NCI-H1105 (cell line): Measurements from ENCODE around the gene ZDHHC14.
A peak's percentile ranks its signal among the peaks of the same experiment; 100 is the strongest.

Experiments used
- DNase-seq: peaks from one replicate; lab custom pipeline; 2025; lab: John Stamatoyannopoulos, UW

Gene ZDHHC14

DNA sequence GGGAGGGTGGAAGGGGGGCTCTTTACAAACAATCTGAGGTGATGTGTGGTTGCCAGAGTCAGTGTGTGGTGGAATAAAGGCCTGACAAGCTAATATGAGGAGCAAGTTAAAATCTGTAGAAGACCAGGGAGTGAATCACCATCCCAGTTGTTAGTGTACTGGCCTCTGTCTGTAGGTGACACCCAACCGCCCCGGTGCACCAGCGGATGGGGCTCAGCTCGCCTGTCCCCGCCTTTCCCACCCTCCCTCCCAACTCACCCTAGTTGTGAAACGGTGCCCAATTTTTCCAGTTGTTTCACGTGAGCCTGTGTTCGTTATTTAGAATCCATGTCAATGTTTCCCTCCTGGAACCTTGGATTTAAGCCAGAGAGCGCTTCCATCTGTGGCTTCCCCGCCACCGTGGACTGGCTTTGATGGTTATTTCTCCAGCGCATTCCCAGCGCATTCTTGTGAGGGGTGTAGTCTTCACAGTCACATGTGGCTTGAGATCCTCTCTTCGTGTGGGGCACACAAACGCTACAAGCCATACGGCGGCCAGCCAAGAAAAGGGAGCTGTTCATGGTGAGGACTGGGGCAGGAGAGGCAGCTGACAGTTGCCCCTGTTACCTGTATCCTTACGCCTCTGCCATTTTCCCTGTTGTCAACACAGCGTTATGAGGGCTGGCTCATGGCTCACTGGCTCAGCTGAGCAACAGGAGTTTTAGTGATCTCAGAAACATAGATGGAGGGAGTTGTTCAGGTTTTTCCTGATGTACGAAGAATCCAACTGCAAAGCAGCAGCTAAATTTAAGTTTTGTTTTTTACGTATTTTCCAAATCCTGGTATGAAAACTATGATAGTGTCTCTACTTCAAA, 137.6 kb downstream of the ZDHHC14 start:
- no peak for DNase-seq

DNA sequence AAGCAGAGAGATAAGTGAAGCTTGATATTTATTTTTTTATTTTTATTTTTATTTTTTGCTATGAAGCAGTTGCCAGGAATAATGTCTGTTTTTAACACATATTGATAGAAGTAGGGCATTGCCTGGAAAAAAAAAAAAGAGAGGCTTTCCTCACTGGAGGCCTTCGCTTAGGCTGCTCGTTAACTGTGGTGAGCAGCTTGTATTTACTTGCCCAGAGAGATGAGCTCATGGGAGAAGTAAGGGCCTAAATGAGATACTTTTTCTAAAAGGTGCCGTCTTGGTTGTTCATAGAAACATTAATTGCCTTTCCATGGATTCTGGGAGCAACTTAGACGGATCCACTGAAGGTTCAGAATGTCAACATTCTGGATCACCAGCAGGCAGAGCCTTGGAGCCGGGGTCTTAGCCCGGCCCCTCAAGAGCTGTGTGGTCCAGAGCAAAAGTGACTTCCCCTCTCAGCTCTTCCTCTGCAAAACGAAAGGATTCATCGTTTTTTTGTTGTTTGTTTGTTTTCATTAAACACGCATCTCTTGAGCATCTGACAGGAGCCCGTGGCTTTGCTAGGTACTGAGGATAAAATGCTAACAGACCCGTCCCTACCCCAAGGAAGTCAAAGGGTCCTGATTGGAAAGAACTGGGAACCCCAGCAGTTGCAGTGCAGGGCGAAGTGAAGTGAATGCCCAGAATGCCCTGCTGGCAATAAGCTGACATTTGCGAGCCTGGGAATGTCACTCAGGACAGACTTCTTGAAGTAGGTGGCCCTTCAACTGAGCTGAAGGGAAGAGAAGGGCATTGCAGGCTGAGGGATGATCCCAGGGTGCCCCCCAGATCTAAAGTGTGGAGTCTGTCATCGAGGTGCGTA, 138.5 kb downstream of the ZDHHC14 start:
- DNase-seq: no peak

DNA sequence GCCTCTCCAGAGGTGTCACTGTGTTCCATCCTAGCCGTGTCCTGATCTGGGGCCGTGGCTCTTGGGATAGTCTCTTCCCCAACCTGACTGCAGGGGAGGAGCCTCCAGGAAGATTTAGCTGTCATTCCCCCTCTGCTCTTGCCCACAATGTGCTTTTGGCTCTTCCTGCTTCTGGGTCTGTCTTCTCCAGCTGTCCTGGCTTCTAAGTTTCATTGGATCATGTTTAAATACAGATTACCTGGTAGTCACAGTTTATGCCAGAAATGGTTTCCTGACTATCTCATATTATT, 139.1 kb downstream of the ZDHHC14 start:
- DNase-seq: no peak

DNA sequence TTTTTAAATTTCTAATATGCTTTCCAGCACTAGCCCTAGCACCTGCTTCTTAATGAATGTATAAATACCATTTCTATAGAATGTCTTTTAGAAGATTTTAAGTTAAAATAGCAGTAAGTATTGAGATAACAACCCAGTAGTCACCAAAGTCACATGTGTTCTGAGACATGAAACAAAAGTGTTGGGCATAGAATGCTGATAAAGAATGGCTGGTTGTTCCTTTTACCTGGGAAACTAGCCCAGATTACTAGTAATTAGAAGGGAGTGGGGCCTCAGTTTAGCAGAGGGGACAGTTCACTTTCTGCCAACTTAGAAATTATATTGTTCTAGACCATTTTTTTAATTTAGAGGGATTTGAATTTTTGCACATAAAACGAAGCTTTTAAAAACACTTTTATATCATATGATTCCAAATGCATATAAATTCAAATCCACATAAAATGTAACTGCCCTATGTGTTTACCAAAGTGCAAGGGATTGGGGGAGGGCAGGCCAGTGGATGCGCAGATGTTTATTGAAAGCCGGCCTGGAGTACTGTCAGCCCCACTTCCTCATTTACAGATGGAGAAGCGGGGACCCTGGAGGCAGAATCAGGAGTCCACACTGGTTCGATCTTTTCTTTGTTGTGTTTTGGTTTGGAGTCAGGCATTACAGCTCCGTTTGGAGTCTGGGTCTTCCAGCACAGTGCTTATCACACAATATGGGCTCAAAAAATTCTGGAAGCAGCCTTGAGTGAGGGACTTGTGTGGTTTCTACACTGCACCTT, 139.8 kb downstream of the ZDHHC14 start:
- no peak for DNase-seq

DNA sequence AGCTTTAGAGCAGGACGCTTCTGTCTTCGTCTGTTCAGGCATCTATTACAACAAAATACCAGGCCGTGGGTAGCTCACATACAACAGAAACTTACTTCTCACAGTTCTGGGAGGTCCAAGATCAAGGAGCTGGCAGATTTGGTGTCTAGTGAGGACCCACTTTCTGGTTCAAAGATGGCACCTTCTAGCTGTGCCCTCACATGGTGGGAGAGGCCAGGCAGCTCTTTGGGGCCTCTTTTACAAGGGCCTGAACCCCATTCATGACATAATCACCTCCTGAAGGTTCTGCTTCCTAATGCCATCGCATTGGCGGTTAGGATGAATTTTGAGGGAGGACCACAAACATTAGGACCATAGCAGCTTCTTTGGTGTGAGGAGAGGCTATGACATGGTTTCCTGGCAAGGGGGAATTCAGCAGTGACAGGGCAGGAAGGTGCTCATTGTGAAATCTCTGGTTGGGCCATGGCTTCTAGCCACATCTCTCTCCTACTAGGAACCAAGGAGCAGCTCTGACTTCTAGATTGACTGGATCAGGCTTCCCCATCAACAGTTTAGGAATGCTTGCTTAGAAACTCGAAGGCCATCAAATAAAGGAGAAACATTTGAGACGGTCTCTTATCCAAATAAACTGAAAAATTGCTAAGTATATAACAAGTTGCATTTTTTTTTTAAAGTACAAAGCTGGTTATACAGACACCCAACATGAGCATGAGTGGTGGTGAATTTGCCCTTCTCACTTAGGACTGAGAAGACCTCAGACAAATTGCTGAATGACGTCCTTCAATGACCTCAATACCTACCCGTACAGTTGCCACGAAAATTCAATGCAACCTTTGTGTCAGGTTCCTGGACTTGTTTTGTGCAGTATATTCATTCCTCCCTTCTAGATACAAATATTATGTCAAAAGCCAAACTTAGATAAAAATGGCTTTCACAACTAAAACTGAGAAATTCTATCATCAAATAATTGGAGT, 140.7 kb downstream of the ZDHHC14 start:
- no peak for DNase-seq

DNA sequence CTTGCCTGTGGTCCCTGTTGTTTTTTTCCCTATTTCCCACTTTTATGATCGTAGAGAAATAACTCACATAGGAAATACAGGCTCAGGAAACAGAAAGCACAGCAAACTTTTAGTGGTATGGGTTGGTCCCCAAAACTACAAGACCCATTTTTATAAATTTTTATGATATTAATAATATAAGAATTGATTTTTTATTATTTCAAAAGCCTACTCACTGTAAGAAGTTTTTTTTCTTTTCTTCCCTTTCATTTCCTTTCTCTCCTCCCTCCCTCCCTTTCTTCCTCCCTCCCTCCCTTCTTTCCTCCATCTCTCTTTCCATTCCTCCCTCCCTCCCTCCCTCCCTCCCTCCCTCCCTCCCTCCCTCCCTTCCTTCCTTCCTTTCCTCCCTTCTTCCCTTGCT, 141.5 kb downstream of the ZDHHC14 start:
- DNase-seq: no peak

DNA sequence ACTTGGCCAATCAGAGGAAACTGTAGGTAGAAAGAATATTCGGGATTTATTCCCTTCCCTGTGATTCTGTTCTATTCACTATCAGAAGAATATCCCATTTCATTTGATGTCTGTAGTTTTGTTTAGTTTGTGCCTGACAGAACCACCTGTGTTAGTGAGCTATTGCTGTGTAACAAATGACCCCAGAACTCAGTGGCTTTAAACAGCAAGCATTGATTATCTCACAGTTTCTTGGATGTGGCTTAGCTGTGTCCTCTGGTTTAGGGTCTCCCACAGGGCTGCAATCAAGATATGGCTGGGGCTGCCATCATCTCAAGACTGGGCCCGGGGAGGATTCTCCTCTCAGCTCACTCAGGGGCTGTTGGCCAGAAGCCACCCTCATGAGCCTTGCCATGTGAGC, 143.7 kb downstream of the ZDHHC14 start:
- no peak for DNase-seq

DNA sequence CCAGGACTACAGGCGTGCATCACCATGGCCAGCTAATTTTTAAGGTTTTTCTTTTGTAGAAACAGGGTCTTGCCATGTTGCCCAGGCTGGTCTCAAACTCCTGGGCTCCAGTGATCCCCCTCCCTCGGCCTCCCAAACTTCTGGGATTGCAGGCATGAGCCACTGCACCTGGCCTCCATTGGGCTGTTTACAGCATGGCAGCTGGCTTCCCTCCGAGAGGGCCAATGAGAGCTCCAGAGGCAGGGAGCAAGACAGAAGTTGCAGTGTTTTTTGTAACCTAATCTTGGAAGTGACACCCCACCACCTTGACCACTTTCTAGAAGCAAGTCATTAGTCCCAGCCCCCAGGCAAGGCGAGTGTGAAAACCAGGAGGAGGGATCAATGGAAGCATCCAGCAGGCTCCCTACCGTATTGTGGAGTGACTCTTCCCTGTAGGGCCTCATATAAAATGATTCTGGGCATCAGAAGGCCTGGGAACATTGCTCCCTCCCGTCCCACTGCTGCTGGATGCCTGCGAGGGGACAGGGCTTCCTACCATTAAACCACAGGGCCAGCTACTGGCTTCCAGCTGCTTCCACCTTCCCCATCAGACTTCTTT, 144.4 kb downstream of the ZDHHC14 start:
- DNase-seq: no peak

DNA sequence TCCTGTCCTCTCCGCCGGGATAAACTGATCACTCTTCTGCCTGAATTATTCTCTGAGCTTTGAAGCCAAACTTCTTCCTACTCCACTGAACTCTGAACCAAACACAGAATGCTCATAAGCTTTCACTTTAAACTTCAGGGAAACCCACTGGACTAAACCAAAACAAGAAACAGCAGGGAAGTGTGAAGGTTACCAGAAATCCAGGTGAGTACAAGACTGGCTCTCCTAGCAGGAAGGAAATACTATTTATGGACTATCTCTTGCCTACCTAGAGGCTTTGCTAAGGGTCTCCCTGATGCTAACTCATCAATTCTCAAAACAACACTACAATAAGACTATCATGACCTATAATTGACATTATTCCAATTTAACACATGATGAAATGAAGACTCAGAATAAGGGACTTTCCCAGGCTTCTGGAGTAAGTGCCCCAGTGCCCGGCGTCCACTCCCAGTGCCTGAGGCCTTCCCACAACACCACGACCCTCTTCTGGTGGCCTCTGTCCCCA, 145.0 kb downstream of the ZDHHC14 start:
- no peak for DNase-seq

DNA sequence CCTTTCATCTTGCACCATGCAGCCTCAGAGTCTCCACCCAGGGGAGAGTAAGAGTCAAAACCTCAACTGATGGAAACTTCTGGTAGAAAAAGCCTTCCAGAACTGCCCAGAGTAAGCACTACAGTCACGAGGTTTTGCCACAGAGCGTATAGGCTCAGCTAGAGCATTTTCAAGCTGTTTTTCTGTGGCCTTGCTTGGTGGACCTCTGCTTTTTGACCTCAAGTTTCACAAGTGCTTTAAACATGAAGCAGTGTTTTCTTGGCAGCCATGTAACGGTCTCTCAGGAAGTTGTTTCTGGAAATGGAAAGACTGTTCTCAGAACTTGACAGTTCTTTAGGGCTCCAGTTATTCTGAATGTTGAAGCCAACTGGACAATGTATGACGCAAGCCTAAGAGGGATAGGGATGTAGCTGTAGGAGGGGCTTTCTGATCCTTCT, 146.5 kb downstream of the ZDHHC14 start:
- DNase-seq: no peak

DNA sequence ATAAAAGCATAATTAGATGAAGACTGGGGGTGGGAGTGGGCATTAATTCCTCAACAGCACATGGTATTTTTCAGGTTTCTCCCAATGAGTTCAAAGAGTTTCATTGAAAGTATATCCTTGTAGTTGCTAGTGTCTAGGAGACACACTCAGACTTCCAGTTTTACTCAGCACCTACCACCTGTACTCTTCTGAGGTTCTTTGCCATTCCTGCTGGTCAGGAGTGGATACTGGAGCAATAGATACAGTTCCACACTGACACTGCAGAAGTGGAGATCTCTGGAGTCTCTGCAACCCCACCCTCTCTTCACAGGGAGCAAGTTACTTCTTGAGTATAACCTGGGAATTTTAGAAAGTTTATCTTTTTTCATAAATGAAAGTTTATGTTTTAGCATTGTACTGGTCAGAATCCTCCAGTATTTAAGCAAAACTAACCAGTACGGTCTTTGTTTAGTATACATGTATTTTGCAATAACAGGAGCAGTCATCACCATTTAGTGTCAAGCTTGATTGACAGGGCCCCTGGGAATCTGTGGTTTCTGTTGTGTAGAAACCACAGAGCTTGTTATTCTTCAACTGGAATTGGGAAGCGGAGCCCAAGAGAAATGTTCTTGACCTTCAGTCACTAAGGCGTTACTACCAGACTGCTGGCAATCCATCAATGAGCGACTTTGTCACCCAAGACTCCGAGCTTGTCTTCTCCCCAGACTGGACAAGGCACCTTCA, 148.1 kb downstream of the ZDHHC14 start:
- no peak for DNase-seq

DNA sequence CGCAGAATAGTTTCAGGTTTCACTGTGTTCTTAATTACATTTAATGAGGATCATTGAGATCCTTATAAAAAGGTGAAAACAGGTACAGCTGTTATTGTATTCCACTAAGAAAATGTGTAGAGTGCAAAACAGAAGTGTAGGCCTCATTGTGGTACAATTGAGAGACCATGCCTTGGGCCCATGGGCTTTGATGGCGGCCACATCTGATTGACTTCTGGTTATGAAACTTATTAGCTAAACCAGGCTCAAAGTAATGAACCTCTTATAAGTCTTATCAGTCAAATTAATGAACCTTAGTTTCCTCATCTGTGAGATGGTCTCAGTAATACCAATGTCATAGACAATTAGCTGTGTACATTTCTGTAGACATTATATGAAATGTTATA, 148.7 kb downstream of the ZDHHC14 start:
- no peak for DNase-seq

DNA sequence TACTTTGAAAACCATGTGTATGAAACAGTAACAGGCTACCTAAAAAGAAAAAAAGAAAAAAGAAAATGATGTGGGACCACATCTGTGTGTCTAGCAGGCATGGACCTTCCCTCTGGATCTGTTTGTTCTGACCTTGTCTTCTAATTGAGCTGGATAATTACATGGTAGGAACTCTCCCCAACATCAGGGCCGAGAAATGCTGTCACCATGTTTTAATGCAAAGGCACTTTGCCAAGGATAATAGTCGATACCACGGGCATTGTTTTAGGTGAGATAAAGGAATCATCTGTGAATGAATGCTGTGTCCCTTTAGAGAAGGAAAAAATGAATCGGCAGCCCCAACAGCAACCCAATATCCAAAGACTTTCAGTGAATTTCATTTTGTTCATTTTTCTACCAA, 149.1 kb downstream of the ZDHHC14 start:
- peak; percentile 37 for DNase-seq

DNA sequence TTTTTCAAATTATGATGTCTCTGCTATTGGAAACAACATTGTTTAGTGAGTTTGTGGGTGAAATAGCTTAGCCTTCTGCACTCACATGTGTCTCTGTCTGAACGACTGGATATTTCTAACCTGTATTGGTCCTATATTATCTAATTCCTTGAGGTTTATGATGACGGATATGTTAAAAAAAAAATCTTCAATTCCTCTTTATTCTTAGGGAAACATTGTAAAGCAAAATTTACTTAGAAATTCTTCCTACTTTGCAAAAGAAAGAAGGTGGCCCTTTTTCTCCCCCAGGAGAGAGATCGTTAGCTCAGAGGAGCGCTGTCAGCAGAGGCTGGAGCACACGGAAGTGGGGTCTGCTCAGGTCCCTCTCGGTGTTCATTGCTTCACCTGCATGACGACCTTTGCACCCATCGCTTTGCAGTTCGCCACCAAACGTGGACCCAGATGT, 149.8 kb downstream of the ZDHHC14 start:
- no peak for DNase-seq

DNA sequence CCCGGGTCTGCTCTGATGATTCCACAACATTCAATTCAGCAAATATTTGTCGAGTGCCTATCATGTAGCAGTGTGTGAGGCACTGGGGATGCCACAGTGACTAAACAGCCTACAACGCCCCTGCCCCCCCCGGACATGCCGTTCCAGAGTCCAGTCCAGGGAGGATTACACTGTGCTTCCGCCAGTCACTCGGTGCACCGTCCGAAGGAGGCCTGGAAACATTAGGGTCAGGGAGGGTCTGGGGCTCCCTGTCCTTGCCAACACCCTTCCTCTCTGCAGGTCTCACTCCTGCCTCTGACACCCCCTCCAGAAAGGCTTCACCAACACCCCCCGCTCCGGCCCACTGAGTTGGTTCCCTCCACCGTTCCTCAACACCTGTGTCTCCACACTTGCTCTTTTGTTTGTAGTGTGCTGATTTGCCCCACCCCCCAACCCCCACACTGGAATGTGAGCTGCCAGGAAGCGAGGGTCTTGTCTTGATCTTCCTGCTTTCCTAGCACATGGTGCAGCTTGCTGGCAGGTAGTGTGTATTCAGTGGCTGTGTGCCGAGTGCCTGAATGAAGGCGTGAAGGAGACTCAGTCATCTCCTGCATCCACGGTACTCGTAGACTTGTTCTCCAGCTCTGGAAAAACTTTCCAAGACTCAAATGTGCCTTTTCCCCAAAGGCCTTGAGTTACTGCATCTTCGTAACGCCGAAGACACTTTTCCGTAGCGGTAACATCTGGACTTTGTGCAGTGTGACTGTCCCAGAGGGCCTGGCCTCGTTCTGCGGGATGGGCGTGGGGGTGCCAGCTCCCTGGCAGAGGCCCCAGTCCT, 150.4 kb downstream of the ZDHHC14 start:
- DNase-seq: no peak

DNA sequence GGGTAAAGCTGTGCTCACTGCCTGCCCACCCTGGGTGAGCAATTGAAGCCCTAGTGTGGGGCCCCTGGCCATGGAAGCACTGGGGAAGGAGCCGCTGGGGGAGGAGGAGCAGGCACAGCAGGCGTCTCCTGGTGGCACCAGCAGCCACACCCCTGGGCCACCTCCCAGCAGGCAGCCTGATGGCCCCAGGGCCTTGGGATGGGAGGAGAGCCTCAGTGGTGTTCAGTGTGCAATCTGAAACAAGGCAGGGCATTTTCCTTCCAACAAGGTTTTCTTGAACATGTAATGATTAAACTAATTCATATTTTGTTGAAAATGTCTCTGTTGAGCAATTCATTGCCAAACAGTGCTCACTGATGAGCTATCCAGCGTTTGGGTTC, 151.0 kb downstream of the ZDHHC14 start:
- no peak for DNase-seq

DNA sequence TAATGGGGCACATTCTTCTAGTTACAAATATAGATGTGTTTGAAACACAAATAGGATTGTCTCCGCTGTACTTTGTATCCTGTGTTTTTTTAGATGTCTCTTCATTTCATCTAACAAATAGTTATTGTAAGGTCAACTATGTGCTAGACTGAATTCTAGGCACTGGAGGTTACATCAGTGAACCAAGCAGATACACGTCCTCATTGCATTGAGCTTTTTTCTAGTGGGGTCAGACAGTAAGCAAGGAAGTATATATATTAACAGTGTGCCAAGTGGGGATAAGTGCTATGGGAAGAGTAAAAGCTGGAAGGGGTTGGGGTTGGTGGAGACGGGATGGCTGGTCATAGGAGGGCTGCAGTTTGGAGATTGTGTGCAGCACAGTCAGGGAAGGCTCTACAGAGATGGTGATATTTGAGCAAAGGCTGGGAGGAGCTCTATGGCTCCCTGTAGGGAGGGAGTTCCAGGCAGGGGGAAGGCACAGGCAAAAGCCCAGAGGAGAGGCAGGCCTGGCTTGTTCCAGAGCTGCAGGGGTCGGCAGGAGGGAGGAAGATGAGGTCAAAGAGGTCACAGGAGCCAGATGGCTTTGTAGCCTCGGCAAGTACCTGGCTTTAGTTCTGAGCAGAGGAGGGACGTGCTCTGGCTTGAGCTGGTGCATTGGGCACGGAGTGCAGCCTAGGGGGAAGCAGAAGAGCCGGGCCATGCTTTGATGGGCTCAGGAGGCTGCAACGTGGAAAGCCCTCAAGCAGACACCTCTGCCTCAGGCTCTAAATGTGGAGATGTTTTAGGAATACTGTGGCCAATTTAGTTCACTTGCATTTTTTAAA, 152.3 kb downstream of the ZDHHC14 start:
- no peak for DNase-seq

DNA sequence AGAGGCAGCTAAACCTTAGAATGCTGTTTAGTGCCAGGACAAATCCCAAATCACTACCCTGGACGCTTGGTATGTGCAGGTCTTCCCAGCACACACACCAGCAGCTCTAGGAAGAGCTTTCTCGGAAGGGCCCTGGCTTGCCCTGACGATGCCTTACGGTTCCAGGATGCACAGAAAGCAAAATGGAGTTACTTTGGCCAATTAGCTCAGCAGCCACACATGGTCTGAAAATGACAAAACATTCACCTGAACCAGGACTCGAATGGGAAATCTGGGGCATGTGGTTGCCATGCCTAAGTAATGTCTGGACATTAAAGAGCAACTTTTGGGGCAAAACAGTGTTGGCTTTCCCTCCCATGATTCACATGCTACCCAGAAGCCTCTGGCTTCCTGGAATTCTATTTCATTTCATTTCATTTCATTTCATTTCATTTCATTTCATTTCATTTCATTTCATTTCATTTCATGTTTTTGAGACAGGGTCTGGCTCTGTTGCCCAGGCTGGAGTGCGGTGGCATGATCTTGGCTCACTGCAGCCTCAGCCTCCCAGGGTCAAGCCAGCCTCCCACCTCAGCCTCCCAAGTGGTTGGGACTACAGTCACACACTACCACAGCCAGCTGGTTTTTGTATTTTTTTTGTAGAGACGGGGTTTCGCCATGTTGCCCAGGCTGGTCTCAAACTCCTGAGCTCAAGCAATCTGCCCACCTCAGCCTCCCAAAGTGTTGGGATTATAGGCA, 153.3 kb downstream of the ZDHHC14 start:
- no peak for DNase-seq
